ENCODE measurements around the gene RTN4.
"Not testable (repeated sequence)": the region's sequence is repeated elsewhere in the genome, so short reads cannot be mapped to it uniquely, and the experiment has no call there.

Gene RTN4

DNA sequence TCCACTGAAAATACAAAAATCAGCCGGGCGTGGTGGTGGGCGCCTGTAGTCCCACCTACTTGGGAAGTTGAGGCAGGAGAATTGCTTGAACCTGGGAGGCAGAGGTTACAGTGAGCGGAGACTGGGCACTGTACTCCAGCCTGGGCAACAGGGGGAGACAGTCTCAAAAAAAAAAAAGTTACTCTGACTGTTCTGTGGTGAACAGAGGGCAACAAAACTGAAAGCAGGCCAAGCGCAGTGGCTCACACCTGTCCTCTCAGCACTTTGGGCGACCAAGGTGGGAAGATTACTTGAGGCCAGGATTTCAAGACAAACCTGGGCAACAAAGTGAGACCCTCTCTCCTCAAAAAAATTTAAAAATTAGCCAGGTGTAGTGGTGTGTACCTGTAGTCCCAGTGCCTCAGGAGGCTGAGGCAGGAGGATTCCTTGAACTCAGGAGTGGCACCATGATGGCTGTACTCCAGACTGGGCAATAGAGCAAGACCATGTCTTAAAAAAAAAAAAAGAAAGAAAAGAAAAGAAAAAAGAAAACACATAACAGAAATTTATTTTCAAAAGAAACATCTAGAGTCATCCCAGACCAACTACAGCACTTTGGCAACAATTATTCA lies 13.6 kb upstream of the RTN4 start:
- no peak for DNase-seq (ENCODE audit: low spot score)

DNA sequence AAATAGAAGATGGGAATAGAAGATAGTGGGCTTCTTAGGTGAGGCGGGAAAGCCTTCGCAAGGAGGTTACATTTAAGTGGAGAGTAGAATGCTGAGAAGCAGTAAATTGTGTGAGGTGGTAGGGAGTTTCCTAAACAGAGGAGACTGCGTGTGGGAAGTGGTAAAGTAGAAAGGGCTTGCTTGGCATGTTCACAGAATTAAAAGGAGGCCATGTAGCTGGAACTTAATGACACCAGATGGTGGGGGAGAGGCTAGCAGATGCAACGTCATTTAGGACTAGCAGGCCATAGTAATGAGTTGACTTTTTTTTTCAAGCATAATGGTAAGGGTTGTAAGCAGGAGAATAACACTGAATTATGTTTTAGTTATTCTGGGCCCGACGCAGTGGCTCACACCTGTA lies 13.0 kb upstream of the RTN4 start:
- no peak for DNase-seq (ENCODE audit: low spot score)

DNA sequence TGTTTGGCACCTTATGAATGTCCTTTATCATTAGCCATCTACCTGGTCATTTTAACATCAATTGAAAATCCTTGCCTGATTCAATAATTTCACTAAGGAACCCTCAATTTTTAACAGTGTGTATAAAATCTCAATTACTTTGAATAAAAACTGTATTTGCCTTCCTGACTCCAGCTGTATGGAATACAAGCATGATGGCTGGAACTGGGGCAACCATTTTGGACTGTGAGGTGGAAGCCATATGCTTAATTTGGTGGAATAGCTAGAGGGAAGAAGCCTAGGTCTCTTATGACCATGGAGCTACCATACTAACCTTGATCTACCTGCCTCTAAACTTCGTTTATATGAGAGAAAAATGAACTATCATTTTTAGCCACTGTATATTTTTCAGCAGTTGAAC lies 12.5 kb upstream of the RTN4 start:
- no peak for DNase-seq (ENCODE audit: low spot score)

GRCh38 chr2:55061523-55062344 lies 11.5 kb upstream of the RTN4 start:
- DNase-seq (ENCODE audit: low spot score), result no peak

- DNase-seq (ENCODE audit: low spot score), result no peak
Measured at GRCh38 chr2:55059793-55060192, 9.5 kb upstream of the RTN4 start.

- DNase-seq (ENCODE audit: low spot score), result no peak
Measured at GRCh38 chr2:55057474-55057873, 7.2 kb upstream of the RTN4 start.

DNA sequence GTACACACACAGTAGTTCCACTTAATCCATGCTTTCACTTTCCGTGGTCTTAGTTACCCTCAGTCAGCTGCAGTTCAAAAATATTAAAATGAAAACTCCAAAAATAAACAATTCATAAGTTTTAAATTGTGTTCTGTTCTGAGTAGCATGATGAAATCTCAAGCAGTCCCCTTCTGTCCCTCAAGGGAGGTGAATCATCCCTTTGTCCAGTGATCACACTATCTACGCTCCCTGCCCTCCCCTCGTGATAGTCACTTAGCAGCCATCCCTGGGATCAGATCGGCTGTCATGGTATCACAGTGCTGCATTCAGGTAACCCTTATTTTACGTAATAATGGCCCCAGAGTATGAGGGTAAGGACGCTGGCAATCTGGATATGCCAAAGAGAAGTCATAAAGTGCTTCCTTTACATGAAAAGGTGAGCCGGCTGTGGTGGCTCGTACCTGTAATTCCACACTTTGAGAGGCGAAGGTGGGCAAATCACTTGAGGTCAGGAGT lies 5.8 kb upstream of the RTN4 start:
- peak; percentile 16 for DNase-seq (ENCODE audit: low spot score)

DNA sequence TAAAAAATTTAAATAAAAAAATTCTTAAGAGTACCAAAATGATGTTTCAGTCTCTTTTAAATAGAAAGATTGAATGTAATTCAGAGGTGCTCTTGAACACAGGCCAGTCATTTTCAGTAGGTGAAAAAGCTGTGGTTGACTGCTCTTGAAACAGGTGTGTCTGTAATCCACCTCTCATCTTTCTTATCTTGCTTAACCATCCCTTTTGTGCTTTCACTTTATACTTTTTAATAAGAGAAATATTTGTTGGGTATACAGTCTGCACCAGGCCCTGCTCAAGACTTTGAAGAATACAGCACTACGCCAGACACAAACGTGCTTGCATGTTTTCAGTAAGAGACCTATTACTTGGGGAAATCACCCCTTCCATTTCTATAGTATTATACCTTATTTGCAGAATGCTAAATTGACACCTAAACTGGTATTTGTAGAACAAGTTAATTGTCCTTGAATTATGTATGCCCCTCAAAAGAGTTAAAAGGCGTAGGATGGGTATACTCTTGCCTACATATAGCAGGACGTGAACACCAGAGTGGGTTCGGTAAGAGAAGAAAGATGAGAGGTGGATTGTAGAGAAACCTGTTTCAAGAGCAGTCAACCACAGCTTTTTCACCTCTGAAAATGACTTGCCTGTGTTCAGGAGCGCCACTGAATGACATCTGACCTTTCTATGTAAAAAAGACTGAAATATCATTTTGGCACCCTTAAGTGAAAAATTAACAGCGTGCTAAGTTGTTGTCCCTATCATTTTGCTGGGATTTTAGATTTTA lies 4.0 kb upstream of the RTN4 start:
- no peak for DNase-seq (ENCODE audit: low spot score)

DNA sequence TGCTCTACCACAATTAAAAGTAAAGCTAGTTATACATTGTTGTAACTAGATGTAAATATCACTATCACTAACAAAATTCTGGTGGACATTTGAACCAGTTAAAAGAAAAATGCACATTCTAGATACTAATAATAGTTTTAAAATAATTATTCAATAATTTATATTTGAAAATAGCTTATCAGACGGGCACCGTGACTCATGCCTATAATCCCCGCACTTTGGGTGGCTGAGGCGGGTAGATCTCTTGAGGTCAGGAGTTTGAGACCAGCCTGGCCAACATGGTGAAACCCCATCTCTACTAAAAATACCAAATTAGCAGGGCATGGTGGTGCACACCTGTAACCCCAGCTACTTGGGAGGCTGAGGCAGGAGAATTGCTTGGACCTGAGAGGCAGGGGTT lies 3.0 kb upstream of the RTN4 start:
- not testable (repeated sequence) for DNase-seq (ENCODE audit: low spot score)

DNA sequence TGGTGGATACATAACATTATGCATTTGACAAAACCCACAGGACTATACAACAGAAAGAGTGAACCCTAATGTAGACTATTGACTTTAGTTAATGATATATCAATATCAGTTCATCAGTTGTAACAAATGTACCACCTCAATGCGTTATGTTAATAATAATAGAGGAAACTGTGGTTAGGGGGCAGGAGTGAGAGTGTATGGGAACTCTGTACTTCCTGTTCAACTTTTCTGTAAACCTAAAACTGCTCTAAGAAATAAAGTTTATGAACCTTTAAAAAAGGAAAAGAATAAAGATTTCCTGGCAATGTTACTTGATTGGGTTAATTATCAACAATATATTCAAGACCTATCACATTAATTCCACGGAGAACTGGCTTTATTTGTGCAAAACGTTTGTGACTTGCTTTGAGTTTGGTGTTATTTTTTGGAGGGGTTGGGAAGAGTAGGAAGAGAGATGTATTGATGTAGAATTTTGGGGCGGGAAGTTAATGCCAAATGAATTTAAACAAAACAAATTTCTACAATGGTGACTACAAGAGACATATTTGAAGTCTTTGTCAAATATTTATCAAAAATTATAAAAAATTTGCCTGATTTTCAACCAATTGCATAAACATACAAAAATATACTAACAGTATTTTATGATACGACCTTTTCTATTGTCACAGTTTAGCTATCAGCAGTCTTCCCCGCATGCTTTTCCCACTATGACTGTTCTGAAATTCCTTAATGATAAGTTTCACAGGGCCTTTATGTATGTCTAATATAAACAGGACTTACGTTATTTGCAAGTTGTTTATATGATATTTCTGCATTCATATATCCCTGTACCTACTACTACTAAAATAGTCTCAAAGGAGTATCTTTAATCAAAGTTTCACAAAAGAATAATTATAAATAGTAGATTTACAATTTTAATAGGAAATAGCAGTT lies 2.1 kb upstream of the RTN4 start:
- no peak for DNase-seq (ENCODE audit: low spot score)

- peak; percentile 97 for DNase-seq (ENCODE audit: low spot score)
Measured at GRCh38 chr2:55051026-55051866, 995 bp upstream of the RTN4 start.

DNA sequence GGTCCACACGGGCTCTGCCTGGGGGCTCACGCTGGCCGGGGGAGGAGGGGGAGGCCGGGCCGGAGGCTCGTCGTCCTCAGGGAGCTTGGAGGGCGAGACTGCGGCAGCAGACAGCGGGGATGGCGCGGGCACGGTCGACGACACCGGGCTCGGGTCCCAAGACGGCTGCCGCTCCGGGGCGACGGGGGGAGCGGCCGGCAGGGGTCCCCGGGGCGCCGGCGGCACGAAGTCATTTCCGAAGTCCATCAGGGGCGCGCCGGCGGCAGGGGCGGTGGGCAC lies 491 bp downstream of the RTN4 start:
- no peak for DNase-seq (ENCODE audit: low spot score)

DNA sequence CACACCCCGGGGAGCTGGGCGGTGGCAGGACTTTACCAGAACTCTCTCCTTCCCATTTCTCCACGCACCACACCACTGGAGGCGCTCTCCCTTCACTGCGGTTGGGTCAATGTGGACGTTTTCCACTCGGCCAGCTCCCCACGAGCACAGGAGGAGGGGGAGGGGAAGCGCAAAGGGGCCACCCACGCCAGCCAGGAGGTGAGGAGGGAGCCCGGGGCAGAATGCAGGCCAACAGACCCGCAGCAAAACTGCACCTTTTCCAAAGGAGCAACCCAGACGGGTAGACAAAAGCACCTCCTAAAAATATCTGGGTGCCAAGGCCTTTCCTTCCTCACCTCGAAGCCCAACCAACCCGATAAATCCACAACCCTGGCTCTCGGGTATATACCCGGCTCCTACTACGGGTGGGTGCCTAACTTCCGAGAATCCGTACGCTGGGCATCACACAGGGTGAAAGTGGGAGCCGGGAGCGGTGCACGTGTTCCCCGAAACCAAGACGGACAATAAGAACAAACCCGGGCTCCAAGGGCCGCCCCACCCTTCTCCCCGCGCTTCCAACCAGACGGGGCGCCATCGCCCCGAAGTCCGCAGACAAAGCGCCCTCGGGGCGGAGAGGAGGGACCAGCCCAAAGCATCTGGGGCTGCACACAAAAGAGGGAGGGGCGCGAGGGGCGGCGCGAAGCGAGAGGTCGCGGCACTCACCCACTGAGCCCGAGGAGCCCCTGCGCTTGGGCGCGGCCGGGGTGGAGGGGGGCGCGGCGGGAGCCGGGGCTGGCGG lies 1.0 kb downstream of the RTN4 start:
- DNase-seq (ENCODE audit: low spot score), result peak; percentile 87

DNA sequence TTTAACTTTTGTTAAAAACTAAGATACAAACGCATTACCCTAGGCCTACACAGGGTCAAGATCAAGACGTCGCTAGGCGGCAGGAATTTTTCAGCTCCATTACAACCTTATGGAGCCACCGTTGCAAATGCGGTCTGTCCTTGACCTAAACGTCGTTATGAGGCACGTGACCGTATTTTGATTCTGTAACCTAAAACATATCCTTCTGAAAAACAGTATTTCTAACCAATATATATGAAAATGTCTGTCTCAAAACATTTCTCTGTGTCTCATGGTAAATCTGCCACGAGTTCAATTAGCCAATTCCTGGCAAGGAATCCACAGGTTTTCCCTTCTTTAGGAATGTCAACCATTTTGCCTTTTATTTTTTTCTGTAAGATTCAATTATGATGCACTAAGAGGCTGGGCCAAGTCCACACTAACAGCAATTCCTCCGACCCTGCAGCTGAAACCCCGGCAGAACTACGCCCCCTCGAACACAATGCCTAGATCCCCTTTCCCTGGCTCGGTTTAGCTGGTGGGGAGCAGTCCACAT lies 1.7 kb downstream of the RTN4 start:
- DNase-seq (ENCODE audit: low spot score), result peak; percentile 63

DNA sequence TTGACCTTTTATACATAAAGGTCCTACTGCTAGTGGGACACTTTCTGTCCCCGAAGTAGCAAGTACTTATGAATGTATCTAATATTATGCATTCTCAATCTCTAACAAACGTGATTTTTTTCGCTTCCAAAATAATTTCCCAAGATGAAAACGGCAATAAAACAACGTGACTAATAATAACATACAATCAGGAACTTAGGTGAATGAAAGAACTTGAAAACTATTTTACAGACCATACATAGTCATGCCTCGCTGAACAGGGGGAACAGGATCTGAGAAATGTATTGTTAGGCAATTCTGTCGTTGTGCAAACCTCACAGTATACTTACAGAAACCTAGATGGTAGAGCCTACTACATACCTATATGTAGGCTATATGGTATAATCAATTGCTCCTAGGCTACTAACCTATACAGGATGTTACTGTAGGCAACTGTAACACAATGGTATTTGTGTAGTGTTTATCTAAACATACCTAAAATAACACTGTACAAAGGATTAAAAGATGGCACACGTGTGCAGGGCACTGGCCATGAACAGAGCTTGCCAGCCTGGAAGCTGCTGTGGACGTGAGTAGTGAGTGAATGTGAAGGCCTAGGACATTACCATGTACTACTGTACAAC lies 2.5 kb downstream of the RTN4 start:
- peak; percentile 61 for DNase-seq (ENCODE audit: low spot score)

- DNase-seq (ENCODE audit: low spot score), result no peak
Measured at GRCh38 chr2:55045780-55046179, 4.5 kb downstream of the RTN4 start.

DNA sequence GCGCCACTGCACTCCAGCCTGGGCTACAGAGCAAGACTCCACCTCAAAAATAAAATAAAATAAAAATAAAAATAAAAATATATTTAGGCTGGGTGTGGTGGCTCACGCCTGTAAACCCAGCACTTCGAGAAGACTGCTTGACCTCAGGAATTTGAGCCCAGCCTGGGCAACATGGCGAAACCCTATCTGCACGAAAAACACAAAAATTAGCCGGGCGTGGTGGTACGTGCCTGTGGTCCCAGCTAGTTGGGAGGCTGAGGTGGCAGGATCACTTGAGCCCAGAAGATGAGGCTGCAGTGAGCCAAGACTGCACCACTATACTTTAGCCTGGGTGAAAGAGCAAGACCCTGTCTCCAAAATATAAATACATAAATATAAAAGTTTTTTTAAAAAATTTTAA lies 6.4 kb downstream of the RTN4 start:
- no peak for DNase-seq (ENCODE audit: low spot score)

DNA sequence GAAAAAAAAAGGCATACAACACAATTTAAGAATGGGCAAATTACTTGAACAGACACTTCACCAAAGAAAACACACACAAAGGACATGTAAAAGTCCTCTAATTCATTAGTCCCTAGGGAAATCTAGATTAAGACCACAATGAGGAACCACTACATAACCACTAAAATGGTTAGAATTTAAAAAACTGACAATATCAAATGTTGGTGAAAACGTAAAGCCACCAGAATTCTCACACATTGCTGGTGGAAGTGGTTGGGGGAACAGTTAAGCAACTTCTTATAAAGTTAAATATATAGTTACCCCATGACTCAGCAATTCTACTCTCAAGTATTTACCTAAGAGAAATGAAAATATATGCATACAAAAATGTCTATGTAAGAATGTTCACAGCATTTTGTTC lies 11.8 kb downstream of the RTN4 start:
- DNase-seq (ENCODE audit: low spot score), result no peak

- DNase-seq (ENCODE audit: low spot score), result no peak
Measured at GRCh38 chr2:55035716-55036115, 14.5 kb downstream of the RTN4 start.

GRCh38 chr2:55033921-55034320 lies 16.3 kb downstream of the RTN4 start:
- DNase-seq (ENCODE audit: low spot score), result no peak

All from SW480 (cell line).